ENCODE results near the gene CHTF18.

CHTF18 gene

DNA sequence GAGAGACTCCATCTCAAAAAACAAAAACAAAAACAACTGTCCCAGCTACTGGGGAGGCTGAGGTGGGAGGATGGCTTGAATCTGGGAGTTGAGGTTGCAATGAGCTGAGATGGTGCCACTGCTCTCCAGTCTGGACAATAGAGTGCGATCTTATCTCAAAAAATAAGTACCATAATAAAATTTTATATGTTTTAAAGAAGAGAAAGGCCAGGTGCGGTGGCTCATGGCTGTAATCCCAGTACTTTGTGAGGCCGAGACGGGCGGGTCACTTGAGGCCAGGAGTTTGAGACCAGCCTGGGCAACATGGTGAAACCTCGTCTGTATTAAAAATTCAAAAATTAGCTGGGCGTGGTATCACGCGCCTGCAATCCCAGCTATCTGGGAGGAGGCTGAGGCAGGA, 11.6 kb upstream of the CHTF18 start:
- Histone ChIP-seq H3K9me3 (ENCODE audit: control insufficient read depth, insufficient read depth, low read length) (no peaks in the 10 kb centered on the region), H3K36me3 (ENCODE audit: insufficient read depth, low read length) (no peaks in the 10 kb centered on the region), H3K9ac (ENCODE audit: low read depth, low read length) (no peak overlapping the region), H3K4me1 (ENCODE audit: insufficient read depth, low read length) (peaks cover 4% of the 10 kb centered on the region; the same call in 1 of the 2 replicates)

DNA sequence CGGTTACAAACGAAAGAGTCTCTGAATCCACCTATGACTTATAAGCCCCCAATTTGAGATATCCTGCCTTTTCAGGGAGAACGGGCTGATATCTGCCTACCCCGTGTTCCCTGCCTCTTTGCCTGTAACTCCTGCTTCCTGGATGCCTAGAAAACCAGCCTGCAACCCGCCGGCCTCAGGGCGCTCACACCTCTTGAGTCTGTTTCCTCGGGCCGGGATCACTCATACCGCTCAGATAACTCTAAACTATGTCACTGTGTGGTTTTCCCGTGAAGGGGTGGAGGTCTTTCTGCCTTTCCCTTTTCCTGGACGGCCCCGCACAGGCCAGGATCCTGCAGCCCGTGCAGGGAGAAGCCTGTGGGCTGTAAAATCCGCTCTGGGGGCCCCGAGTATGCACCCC, 10.6 kb upstream of the CHTF18 start:
- H3K9me3 ChIP-seq (ENCODE audit: control insufficient read depth, insufficient read depth, low read length): no peaks in the 10 kb centered on the region
- H3K9ac ChIP-seq (ENCODE audit: low read depth, low read length): no peak overlapping the region

GRCh38 chr16:778447-778846, 10.0 kb upstream of the CHTF18 start:
- Histone ChIP-seq H3K36me3 (ENCODE audit: insufficient read depth, low read length) (no peaks in the 10 kb centered on the region), H3K4me1 (ENCODE audit: insufficient read depth, low read length) (peaks cover 4% of the 10 kb centered on the region; the same call in 1 of the 2 replicates), H3K9ac (ENCODE audit: low read depth, low read length) (no peak overlapping the region), H3K9me3 (ENCODE audit: control insufficient read depth, insufficient read depth, low read length) (no peaks in the 10 kb centered on the region)

More for the DNA sequence above, 10.6 kb upstream of the CHTF18 start:
- peaks cover 4% of the 10 kb centered on the region; the same call in 1 of the 2 replicates for H3K4me1 ChIP-seq (ENCODE audit: insufficient read depth, low read length)
- no peaks in the 10 kb centered on the region for H3K36me3 ChIP-seq (ENCODE audit: insufficient read depth, low read length)

DNA sequence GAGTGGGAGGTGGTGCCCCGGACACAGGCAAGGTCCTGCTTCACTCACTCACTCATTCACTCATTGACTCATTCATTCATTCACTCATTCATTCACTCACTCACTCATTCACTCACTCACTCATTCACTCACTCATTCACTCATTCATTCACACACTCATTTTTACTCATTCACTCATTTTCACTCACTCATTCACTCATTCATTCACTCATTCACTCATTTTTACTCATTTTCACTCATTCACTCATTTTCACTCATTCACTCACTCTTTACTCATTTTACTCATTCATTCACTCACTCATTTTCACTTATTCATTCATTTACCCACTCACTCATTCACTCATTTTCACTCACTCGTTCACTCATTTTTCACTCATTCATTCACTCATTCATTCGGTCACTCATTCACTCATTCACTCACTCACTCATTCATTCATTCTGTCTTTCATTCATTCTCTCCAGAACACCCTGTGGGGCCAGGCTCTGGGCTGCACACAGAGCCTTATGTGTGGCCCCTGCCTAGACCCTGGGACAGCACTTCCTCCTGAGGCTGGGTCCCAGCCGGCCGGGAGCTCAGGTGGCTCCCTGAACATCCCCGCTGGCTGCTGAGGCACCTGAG, 9.4 kb upstream of the CHTF18 start:
- no peaks in the 10 kb centered on the region for H3K9me3 ChIP-seq (ENCODE audit: control insufficient read depth, insufficient read depth, low read length)
- peaks cover 4% of the 10 kb centered on the region; the same call in 1 of the 2 replicates for H3K4me1 ChIP-seq (ENCODE audit: insufficient read depth, low read length)
- H3K36me3 ChIP-seq (ENCODE audit: insufficient read depth, low read length): no peaks in the 10 kb centered on the region
- H3K9ac ChIP-seq (ENCODE audit: low read depth, low read length): no peak overlapping the region

GRCh38 chr16:779561-779960, 8.9 kb upstream of the CHTF18 start:
- peaks cover 4% of the 10 kb centered on the region; the same call in 1 of the 2 replicates for H3K4me1 ChIP-seq (ENCODE audit: insufficient read depth, low read length)
- no peaks in the 10 kb centered on the region for H3K9me3 ChIP-seq (ENCODE audit: control insufficient read depth, insufficient read depth, low read length)
- no peaks in the 10 kb centered on the region for H3K36me3 ChIP-seq (ENCODE audit: insufficient read depth, low read length)
- no peak overlapping the region for H3K9ac ChIP-seq (ENCODE audit: low read depth, low read length)

DNA sequence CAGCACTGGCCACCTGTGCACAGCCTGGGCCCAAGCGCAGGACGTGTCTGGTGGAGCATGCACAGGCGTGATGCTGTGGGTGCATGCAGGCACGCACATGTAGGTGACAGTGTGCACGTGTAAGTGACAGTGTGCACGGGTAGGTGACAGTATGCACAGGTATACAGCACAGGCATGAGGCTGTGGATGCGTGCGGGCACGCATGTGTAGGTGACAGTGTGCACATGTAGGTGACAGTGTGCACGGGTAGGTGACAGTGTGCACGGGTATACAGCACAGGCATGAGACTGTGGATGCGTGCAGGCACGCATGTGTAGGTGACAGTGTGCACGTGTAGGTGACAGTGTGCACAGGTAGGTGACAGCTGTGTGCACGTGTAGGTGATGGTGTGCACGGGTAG, 8.1 kb upstream of the CHTF18 start:
- H3K36me3 ChIP-seq (ENCODE audit: insufficient read depth, low read length): no peaks in the 10 kb centered on the region
- no peak overlapping the region for H3K9ac ChIP-seq (ENCODE audit: low read depth, low read length)
- H3K9me3 ChIP-seq (ENCODE audit: control insufficient read depth, insufficient read depth, low read length): no peaks in the 10 kb centered on the region
- H3K4me1 ChIP-seq (ENCODE audit: insufficient read depth, low read length): peaks cover 7% of the 10 kb centered on the region; the same call in 1 of the 2 replicates

DNA sequence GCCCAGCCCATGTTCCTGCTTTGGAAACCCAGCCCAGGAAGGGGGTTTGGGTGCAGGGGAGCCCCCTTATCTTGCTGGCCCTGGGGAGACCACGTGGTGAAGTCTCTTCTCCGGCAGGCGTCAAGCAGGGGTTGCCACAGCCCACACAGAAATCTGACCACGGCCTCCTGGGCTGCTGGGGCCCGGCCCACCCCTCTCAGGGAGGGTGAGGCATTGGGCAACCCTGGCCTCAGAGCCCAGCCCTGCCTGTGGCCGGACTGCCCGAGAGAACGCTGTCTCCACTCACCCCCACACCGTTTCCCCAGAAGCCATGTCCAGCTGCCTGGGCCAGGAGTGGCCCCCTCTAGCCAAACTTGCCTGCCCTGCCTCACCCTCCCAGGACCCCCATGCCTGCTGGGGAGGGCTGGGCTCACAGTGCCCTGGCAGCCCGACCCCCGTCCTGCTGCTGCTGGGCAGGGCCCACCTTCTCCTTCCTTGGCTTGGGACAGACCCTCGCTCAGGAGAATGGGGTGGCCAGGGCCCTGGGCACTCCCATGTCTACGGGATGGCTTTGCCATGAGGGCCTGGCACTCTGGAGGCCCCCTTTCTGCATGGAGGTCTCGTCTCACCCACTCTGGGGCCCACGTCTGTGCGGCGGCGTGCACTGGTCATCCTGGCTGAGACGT, 6.9 kb upstream of the CHTF18 start:
- Histone ChIP-seq H3K9ac (ENCODE audit: low read depth, low read length) (no peak overlapping the region), H3K36me3 (ENCODE audit: insufficient read depth, low read length) (peaks cover 5% of the 10 kb centered on the region), H3K4me1 (ENCODE audit: insufficient read depth, low read length) (peaks cover 7% of the 10 kb centered on the region; the same call in 1 of the 2 replicates), H3K9me3 (ENCODE audit: control insufficient read depth, insufficient read depth, low read length) (no peaks in the 10 kb centered on the region)

- peaks cover 7% of the 10 kb centered on the region; the same call in 1 of the 2 replicates for H3K4me1 ChIP-seq (ENCODE audit: insufficient read depth, low read length)
Observed at GRCh38 chr16:782258-782657, 6.2 kb upstream of the CHTF18 start.

DNA sequence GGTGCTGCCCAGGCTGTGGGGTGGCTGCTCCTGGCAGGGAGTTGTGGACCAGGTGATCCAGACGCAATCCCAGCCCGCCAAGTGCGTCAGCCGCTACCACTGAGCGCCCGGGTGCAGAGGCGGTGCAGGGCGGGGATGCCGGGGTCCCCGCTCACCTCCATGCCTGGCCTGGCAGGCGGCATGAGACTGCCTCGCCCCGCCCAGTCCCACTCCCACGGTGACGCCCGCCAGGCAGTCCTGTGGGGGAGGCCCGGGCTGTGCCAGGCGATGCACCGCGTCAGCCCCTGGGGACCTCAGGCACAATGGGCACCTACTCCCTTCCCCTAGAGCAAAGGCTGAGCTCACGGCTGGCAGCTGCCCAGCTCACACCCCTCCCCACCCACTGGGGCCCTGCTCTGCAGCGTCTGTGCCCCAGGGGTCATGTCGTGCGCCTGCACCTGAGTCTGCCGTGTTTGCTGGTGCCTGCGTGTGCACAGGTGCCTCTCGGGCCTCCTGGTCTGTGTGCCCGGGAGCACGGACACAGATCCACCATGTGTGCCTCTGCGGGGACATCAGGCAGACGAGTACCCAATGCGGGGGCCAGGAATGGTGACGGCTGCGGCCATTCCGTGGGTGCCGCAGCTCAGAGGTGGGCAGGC, 5.5 kb upstream of the CHTF18 start:
- peaks cover 4% of the 10 kb centered on the region; the same call in 1 of the 2 replicates for H3K4me1 ChIP-seq (ENCODE audit: insufficient read depth, low read length)
- peaks cover 5% of the 10 kb centered on the region for H3K36me3 ChIP-seq (ENCODE audit: insufficient read depth, low read length)
- H3K9me3 ChIP-seq (ENCODE audit: control insufficient read depth, insufficient read depth, low read length): no peaks in the 10 kb centered on the region
- H3K9ac ChIP-seq (ENCODE audit: low read depth, low read length): no peak overlapping the region

More at GRCh38 chr16:782258-782657, 6.2 kb upstream of the CHTF18 start:
- Histone ChIP-seq H3K9ac (ENCODE audit: low read depth, low read length) (no peak overlapping the region), H3K36me3 (ENCODE audit: insufficient read depth, low read length) (peaks cover 5% of the 10 kb centered on the region), H3K9me3 (ENCODE audit: control insufficient read depth, insufficient read depth, low read length) (no peaks in the 10 kb centered on the region)

GRCh38 chr16:783404-784161, 4.8 kb upstream of the CHTF18 start:
- Histone ChIP-seq H3K9me3 (ENCODE audit: control insufficient read depth, insufficient read depth, low read length) (no peaks in the 10 kb centered on the region), H3K36me3 (ENCODE audit: insufficient read depth, low read length) (peaks cover 5% of the 10 kb centered on the region), H3K9ac (ENCODE audit: low read depth, low read length) (no peak overlapping the region), H3K4me1 (ENCODE audit: insufficient read depth, low read length) (peaks cover 4% of the 10 kb centered on the region; the same call in 1 of the 2 replicates)

GRCh38 chr16:784431-784830, 4.0 kb upstream of the CHTF18 start:
- H3K9ac ChIP-seq (ENCODE audit: low read depth, low read length): no peak overlapping the region
- H3K36me3 ChIP-seq (ENCODE audit: insufficient read depth, low read length): peaks cover 5% of the 10 kb centered on the region
- peaks cover 4% of the 10 kb centered on the region; the same call in 1 of the 2 replicates for H3K4me1 ChIP-seq (ENCODE audit: insufficient read depth, low read length)
- no peaks in the 10 kb centered on the region for H3K9me3 ChIP-seq (ENCODE audit: control insufficient read depth, insufficient read depth, low read length)

GRCh38 chr16:785563-786535, 2.6 kb upstream of the CHTF18 start:
- Histone ChIP-seq H3K9ac (ENCODE audit: low read depth, low read length) (no peak overlapping the region), H3K36me3 (ENCODE audit: insufficient read depth, low read length) (peaks cover 12% of the 10 kb centered on the region), H3K4me1 (ENCODE audit: insufficient read depth, low read length) (peaks cover 4% of the 10 kb centered on the region; the same call in 1 of the 2 replicates), H3K9me3 (ENCODE audit: control insufficient read depth, insufficient read depth, low read length) (no peaks in the 10 kb centered on the region)

- H3K9ac ChIP-seq (ENCODE audit: low read depth, low read length): peak overlapping the region; percentile 84
- peaks cover 13% of the 10 kb centered on the region for H3K36me3 ChIP-seq (ENCODE audit: insufficient read depth, low read length)
- H3K4me1 ChIP-seq (ENCODE audit: insufficient read depth, low read length): peaks cover 4% of the 10 kb centered on the region; the same call in 1 of the 2 replicates
- no peaks in the 10 kb centered on the region for H3K9me3 ChIP-seq (ENCODE audit: control insufficient read depth, insufficient read depth, low read length)
Observed at GRCh38 chr16:787321-787966, 976 bp upstream of the CHTF18 start.
